OCI-LY7 (cell line): Measurements from ENCODE around the gene NABP2.

Experiments used
- EZH2phosphoT487 ChIP-seq: fragments of 200-600 bp; sonication (generic); IDR thresholded peaks from 2 replicates; pipeline ENCODE4 v1.6.1; 2018; ENCODE audit warnings: low read depth, borderline replicate concordance, mild to moderate bottlenecking, mixed run types, antibody characterized with exemption, low read length, moderate library complexity, mixed read lengths
- TF ChIP-seq, protein P1 (sequence below): fragments of 200-600 bp; sonication (generic); conservative IDR thresholded peaks from 2 replicates; pipeline ENCODE4 v1.5.1; 2014; ENCODE audit warnings: mild to moderate bottlenecking, antibody characterized with exemption, low read length, moderate library complexity, mixed read lengths

DNA sequence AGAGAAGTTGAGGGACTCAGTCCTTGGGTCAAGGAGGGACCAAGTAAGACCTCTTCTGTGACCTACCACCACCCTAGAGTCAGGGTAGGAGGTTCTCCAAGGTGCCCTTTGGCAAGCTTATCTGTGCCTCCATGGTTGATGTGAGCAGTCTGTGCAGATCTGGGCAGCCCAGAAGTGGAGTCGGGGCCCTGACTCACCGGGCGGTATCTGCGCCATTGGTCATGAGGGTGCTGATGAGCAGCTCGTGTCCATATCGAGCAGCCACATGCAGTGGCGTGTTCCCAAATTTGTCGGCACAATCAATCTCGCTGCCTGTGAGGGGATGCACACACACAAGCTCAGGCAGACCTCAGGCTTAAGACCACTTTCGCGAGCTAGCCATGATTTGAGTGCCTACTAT lies 28.9 kb downstream of the NABP2 start:
- TF ChIP-seq, protein P1, sequence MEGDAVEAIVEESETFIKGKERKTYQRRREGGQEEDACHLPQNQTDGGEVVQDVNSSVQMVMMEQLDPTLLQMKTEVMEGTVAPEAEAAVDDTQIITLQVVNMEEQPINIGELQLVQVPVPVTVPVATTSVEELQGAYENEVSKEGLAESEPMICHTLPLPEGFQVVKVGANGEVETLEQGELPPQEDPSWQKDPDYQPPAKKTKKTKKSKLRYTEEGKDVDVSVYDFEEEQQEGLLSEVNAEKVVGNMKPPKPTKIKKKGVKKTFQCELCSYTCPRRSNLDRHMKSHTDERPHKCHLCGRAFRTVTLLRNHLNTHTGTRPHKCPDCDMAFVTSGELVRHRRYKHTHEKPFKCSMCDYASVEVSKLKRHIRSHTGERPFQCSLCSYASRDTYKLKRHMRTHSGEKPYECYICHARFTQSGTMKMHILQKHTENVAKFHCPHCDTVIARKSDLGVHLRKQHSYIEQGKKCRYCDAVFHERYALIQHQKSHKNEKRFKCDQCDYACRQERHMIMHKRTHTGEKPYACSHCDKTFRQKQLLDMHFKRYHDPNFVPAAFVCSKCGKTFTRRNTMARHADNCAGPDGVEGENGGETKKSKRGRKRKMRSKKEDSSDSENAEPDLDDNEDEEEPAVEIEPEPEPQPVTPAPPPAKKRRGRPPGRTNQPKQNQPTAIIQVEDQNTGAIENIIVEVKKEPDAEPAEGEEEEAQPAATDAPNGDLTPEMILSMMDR = no peak
- no peak for TF ChIP-seq EZH2phosphoT487
